Psoas muscle (tissue), 8 donors: ENCODE results near the gene ENKD1. TPM values are rescaled to one million over a fixed set of nuclear protein-coding genes. Genes with fewer than 3 reads are reported as not detected.

ENCODE experiments used
- ATAC-seq, 4 donors: fragments of 200-7000 bp; cut with Tn5 transposase; one replicate each; pipeline ENCODE4 v1.9.1; 2020; ENCODE audit warnings: moderate library complexity in 3 of 4, mild to moderate bottlenecking in 2 of 4
- DNase-seq, 2 donors: peaks; one replicate each; pipeline ENCODE4 v3.0.0-alpha.2; 2020
- H3K27ac ChIP-seq: fragments of 200-600 bp; one replicate; pipeline ENCODE4 v1.8.0; 2022
- H3K27me3 ChIP-seq, 3 donors: fragments of 200-600 bp in 1 of 3; one replicate each; pipeline versions ENCODE4 v1.6.1 to v1.8.0; 2013 to 2022; ENCODE audit warnings: low read length in 2 of 3, mild to moderate bottlenecking in 2 of 3, moderate library complexity in 1 of 3; ENCODE audit not compliant: insufficient read depth in 3 of 3
- H3K36me3 ChIP-seq, 2 donors: fragments of 200-600 bp in 1 of 2; one replicate each; pipeline versions ENCODE4 v1.6.1 to v1.8.0; 2013 to 2022; ENCODE audit warnings: low read depth in 1 of 2, mild to moderate bottlenecking in 1 of 2, moderate library complexity in 1 of 2; ENCODE audit not compliant: insufficient read depth in 1 of 2
- H3K4me1 ChIP-seq: fragments of 200-600 bp; one replicate; pipeline ENCODE4 v1.8.0; 2022
- H3K4me3 ChIP-seq: fragments of 200-600 bp; one replicate; pipeline ENCODE4 v1.8.0; 2022; ENCODE audit warnings: mild to moderate bottlenecking
- H3K9me3 ChIP-seq: fragments of 200-600 bp; one replicate; pipeline ENCODE4 v1.8.0; 2022
- WGBS, 3 donors: extraction: QIAGEN DNeasy Blood & Tissue Kit; methylation state at CpG; one replicate each; pipeline versions ENCODE4 v1.1.6 to v1.1.7; 2013; 5-methylcytosine and 5-hydroxymethylcytosine counted together
- intact Hi-C, 2 donors: fragments of 100-400 bp; cut with DNase I; formaldehyde crosslinking; loops; one replicate each; pipeline versions ENCODE4 v1.11.0 to v1.14.2; 2022
- polyA plus RNA-seq, 3 donors: library from polyadenylated mRNA; stranded (reverse); fragments of 200-250 nt; gene quantifications; one replicate each; pipeline ENCODE4 v1.2.3, GENCODE V29; 2013
- total RNA-seq, 4 donors: library from RNA; stranded (reverse); fragmentation: NEBNext Ultra II Directional in 2 of 4; extraction: Animal tissue kit (Norgen Biotek cat#: 25700) in 2 of 4; gene quantifications; one replicate each; pipeline versions ENCODE4 v1.2.1 to v1.2.4, GENCODE V29; 2021 to 2023
- TF ChIP-seq, protein P1 (sequence below): fragments of 200-600 bp; IDR thresholded peaks from one replicate; pipeline ENCODE4 v1.8.0; 2022; ENCODE audit warnings: antibody characterized with exemption
- donor health status: healthy with polysubstance abuse.
- donor health status: DM: no; HTN: no; CAD: no; lungs with moderate emphysema.
- donor health status: Bipolar disorder and iron deficiency.
- donor health status: healthy.
- donor health status: DM: yes; HTN: yes; CAD: no.
- donor health status: DM: no; HTN: no; CAD: no.
- donor health status: DM: no; HTN: no; CAD: no.
- donor health status: DM: yes; HTN: yes; CAD: no.

The ENKD1 gene
- total and polyA plus RNA-seq, 7 donors = 6.5 to 20.7 (median 7.6) TPM

DNA sequence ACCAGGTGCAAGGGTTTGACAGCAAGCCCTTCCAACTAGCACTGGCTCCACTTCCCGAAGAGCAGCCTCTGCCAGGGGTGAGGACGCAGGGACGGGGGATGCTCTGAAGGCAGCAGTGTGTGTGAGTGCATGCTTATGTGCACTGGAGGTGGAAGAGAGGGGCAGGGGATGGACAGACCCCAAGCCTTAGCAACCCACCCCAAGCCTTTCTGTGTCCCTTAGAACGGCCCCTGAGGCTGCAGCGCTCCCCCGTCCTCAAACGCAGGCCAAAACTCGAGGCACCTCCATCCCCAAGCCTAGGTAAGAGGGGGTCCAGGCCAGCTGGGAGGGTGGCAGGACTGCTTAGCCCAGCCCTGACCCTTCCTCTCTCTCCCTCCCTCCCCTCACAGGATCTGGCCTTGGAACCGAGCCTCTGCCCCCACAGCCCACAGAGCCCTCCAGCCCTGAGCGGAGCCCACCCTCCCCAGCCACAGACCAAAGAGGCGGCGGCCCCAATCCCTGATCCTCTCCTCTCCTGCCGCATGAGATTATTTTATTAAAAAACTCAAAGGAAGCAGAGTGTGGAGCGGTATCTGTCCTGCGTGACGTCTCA lies 9.4 kb downstream of the ENKD1 start:
- peaks cover 16% of the 10 kb centered on the region for H3K4me1 ChIP-seq
- WGBS, 3 donors = 85 to 90% (median 88%) methylated on average over 16 of the region's 16 CpGs
- intact Hi-C loops = loop anchor here in 1 of 2 donors (2.0 to 5.0 kb wide), 2 partner anchors 20 to 90 kb away; no protein-coding TSS in a partner anchor

DNA sequence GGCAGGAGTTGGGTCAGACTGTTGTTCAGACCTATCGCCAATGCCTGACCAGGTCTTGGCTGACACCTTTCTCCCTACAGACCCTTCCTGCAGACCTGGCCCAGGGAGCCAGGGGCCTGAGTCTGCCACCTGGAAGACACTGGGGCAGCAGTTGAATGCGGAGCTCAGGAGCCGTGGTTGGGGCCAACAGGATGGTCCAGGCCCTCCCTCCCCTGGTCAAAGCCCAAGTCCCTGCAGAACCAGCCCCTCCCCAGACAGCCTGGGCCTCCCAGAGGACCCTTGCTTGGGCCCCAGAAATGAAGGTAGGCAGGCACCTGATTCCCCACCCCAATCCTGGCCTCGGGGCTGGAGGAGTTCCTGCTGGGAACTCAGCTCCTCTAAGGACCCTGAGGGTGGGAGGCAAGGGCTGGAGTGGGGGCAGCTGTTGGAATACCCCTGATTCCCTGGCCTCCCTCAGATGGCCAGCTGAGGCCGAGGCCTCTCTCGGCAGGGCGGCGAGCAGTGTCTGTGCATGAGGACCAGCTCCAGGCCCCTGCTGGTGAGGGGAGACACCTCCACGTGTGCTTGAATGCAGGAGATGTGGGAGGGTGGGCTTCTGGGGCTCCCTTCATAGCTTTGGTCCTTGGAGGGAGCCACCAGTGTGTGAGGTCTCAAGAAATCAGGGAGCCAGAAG lies 10.1 kb downstream of the ENKD1 start:
- no peak for ATAC-seq
- no peaks in the 10 kb centered on the region for H3K9me3 ChIP-seq
- peaks cover 13% of the 10 kb centered on the region for H3K4me1 ChIP-seq
- WGBS, 3 donors = 73 to 86% (median 77%) methylated on average over 8 to 9 of the region's 9 CpGs
- DNase-seq = no peak
- H3K36me3 ChIP-seq = peaks cover 0 to 8% of the 10 kb centered on the region in 2 donors
- intact Hi-C loops = loop anchor here in 1 of 2 donors (2.0 to 5.0 kb wide), 2 partner anchors 20 to 89 kb away; no protein-coding TSS in a partner anchor
- TF ChIP-seq, protein P1, sequence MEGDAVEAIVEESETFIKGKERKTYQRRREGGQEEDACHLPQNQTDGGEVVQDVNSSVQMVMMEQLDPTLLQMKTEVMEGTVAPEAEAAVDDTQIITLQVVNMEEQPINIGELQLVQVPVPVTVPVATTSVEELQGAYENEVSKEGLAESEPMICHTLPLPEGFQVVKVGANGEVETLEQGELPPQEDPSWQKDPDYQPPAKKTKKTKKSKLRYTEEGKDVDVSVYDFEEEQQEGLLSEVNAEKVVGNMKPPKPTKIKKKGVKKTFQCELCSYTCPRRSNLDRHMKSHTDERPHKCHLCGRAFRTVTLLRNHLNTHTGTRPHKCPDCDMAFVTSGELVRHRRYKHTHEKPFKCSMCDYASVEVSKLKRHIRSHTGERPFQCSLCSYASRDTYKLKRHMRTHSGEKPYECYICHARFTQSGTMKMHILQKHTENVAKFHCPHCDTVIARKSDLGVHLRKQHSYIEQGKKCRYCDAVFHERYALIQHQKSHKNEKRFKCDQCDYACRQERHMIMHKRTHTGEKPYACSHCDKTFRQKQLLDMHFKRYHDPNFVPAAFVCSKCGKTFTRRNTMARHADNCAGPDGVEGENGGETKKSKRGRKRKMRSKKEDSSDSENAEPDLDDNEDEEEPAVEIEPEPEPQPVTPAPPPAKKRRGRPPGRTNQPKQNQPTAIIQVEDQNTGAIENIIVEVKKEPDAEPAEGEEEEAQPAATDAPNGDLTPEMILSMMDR = no peak
- H3K27ac ChIP-seq = no peak overlapping the region
- H3K27me3 ChIP-seq = peaks cover 0 to 34% (median 29%) of the 10 kb centered on the region in 3 donors
- no peak overlapping the region for H3K4me3 ChIP-seq

More for the DNA sequence above, 9.4 kb downstream of the ENKD1 start:
- ATAC-seq = no peak
- TF ChIP-seq, protein P1 = no peak
- no peak for DNase-seq
- peaks cover 0 to 8% of the 10 kb centered on the region in 2 donors for H3K36me3 ChIP-seq
- no peak overlapping the region for H3K4me3 ChIP-seq
- no peaks in the 10 kb centered on the region for H3K9me3 ChIP-seq
- H3K27ac ChIP-seq = no peak overlapping the region
- peaks cover 0 to 28% (median 23%) of the 10 kb centered on the region in 3 donors for H3K27me3 ChIP-seq

DNA sequence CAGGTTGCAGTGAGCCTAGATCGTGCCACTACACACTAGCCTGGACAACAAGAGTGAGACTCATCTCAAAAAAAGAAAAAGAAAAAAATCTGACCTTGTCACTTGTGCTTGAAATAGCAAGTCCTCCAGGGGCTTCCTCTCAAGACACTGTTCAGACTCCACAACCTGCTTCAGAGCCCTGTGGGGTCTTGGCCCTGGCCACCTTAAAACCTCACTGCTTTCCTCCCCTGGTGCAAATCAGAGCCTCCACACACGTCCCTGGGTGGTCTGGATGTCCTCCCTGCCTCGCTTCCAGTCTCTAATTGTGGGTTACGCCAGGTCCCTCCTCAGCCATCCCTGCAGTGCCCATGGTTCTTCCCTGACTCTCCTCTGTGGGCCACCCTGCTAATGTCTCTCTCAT lies 11.2 kb downstream of the ENKD1 start:
- no peaks in the 10 kb centered on the region for H3K9me3 ChIP-seq
- no peak for DNase-seq
- intact Hi-C loops = loop anchor here in 1 of 2 donors (5.0 kb wide), 1 partner anchor 88 kb away; no protein-coding TSS in a partner anchor
- H3K4me3 ChIP-seq = no peak overlapping the region
- H3K4me1 ChIP-seq = peaks cover 7% of the 10 kb centered on the region
- peaks cover 0 to 8% of the 10 kb centered on the region in 2 donors for H3K36me3 ChIP-seq
- TF ChIP-seq, protein P1 = no peak
- no peak for ATAC-seq
- H3K27ac ChIP-seq = no peak overlapping the region
- peaks cover 0 to 40% (median 31%) of the 10 kb centered on the region in 3 donors for H3K27me3 ChIP-seq
- 54 to 60% (median 55%) methylated on average over 4 of the region's 4 CpGs for WGBS, 3 donors

DNA sequence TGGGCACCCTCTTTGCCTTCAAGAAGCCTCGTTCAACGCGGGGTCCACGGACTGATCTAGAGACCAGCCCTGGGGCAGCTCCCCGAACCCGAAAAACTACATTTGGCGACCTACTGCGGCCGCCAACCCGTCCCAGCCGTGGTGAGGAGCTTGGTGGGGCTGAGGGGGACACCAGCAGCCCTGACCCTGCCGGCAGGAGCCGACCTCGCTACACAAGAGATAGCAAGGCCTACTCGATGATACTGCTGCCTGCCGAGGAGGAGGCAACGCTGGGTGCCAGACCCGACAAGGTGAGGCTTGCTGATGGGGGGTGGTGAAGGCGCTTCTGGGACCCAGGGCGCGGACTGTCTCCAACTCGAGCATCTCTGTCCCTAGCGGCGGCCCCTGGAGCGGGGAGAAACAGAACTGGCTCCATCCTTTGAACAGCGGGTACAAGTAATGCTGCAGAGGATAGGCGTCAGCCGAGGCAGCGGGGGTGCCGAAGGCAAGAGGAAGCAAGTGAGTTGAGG lies 12.1 kb downstream of the ENKD1 start:
- no peak for DNase-seq
- TF ChIP-seq, protein P1 = no peak
- peaks cover 0 to 8% of the 10 kb centered on the region in 2 donors for H3K36me3 ChIP-seq
- ATAC-seq = no peak
- intact Hi-C loops = loop anchor here in 1 of 2 donors (5.0 kb wide), 1 partner anchor 397 kb away; no protein-coding TSS in a partner anchor
- 44 to 51% (median 49%) methylated on average over 30 of the region's 30 CpGs for WGBS, 3 donors
- H3K9me3 ChIP-seq = no peaks in the 10 kb centered on the region
- peaks cover 0 to 48% (median 35%) of the 10 kb centered on the region in 3 donors for H3K27me3 ChIP-seq
- H3K4me3 ChIP-seq = no peak overlapping the region
- H3K4me1 ChIP-seq = peaks cover 5% of the 10 kb centered on the region
- H3K27ac ChIP-seq = no peak overlapping the region
